Measurements from ENCODE around the gene ELFN1. TPM values are rescaled to one million over a fixed set of nuclear protein-coding genes. Genes with fewer than 3 reads are reported as not detected.

Gene ELFN1
- total and polyA plus RNA-seq, 9 of the 15 experiments (the other 6 are each of a cell fraction or from before 2014, with no cell fraction given), result 0.04 to 0.64 (median 0.18) TPM; not detected in 2

GRCh38 chr7:1663857-1664651 is 6.0 kb upstream of the ELFN1 start (continued):
- TF ChIP-seq POLR2AphosphoS5 (IDR thresholded peaks at IDR 0.05; ENCODE audit: control insufficient read depth, insufficient read depth, low read depth, low read length), result no peak
- TF ChIP-seq HNRNPK (IDR thresholded peaks at IDR 0.05; ENCODE audit: low read depth, low read length, poor library complexity, severe bottlenecking), result peak; percentile 78
- no peak for TF ChIP-seq BRD9 (IDR thresholded peaks at IDR 0.05; ENCODE audit: low read depth, partially characterized antibody)
- TF ChIP-seq RBBP5 (IDR thresholded peaks at IDR 0.05; ENCODE audit: borderline replicate concordance, insufficient read depth, low read length, poor library complexity, severe bottlenecking), result peak; percentile 15
- TF ChIP-seq KLF6 (CRISPR knock-in tag; IDR thresholded peaks at IDR 0.05; ENCODE audit: borderline replicate concordance), result no peak
- TF ChIP-seq STAT5B (CRISPR knock-in tag; IDR thresholded peaks at IDR 0.05), result no peak
- TF ChIP-seq NFXL1 (CRISPR knock-in tag; IDR thresholded peaks at IDR 0.05), result no peak
